ENCODE results near the gene RGL1. TPM values are rescaled to one million over a fixed set of nuclear protein-coding genes. Genes with fewer than 3 reads are reported as not detected.

RGL1 gene
- total RNA-seq, 1 donor from 2014 or later: 3.0 TPM

- POLR2A ChIA-PET: no interaction called here
- Mint-ChIP-seq H3K4me1 (peaks cover 8% of the 10 kb centered on the region), H3K4me3 (no peak overlapping the region), H3K27ac (no peak overlapping the region), H3K9me3 (peaks cover 26% of the 10 kb centered on the region), H3K27me3 (no peaks in the 10 kb centered on the region), H3K36me3 (ENCODE audit: low read depth) (peaks cover 5% of the 10 kb centered on the region)
- no peak for TF ChIP-seq CTCF (IDR thresholded peaks at IDR 0.05)
- intact Hi-C loops (cut with micrococcal nuclease): no loop called here
- CTCF ChIA-PET: interaction anchor here (0.7 kb wide), 1 partner anchor 451 kb away, joined by 3 read pairs; no protein-coding TSS in a partner anchor
- ATAC-seq (ENCODE audit: low read depth) (no peak), DNase-seq (no peak)
Observed at GRCh38 chr1:183773482-183774274, 31.2 kb upstream of the RGL1 start.

- POLR2A ChIA-PET: no interaction called here
Observed at GRCh38 chr1:183774938-183775337, 30.0 kb upstream of the RGL1 start.

DNA sequence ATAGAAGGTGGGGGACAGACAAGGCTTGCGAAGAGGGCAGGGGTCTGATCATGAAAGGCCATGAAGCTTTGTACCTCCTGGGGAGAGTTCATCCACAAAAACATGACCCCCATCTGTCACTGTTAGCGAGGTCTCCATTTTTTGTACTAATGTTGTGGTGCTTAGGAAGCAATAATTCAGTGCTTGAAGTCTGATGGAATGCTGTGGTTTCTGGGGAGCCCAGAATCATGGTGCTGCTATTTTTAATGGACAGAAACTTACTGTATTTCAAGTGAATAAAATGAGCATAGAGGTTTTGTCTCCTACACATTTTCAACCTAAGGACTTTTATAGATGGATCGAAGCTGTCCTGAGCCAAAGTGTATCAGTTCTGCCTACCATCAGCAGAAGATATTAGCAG is 28.2 kb upstream of the RGL1 start:
- no peak overlapping the region for H3K4me3 Mint-ChIP-seq
- H3K36me3 Mint-ChIP-seq (ENCODE audit: low read depth): no peaks in the 10 kb centered on the region
- intact Hi-C loops (cut with micrococcal nuclease): no loop called here
- ATAC-seq (ENCODE audit: low read depth) (no peak), DNase-seq (no peak)
- CTCF ChIA-PET: no interaction called here
- no peaks in the 10 kb centered on the region for H3K4me1 Mint-ChIP-seq
- peaks cover 10% of the 10 kb centered on the region for H3K9me3 Mint-ChIP-seq
- POLR2A ChIA-PET: no interaction called here
- H3K27me3 Mint-ChIP-seq: no peaks in the 10 kb centered on the region
- H3K27ac Mint-ChIP-seq: no peak overlapping the region
- TF ChIP-seq CTCF (IDR thresholded peaks at IDR 0.05): no peak

More at GRCh38 chr1:183774938-183775337, 30.0 kb upstream of the RGL1 start:
- H3K4me3 Mint-ChIP-seq: no peak overlapping the region
- no peaks in the 10 kb centered on the region for H3K27me3 Mint-ChIP-seq
- intact Hi-C loops (cut with micrococcal nuclease): no loop called here
- H3K9me3 Mint-ChIP-seq: peaks cover 23% of the 10 kb centered on the region
- H3K27ac Mint-ChIP-seq: no peak overlapping the region
- DNase-seq (no peak), ATAC-seq (ENCODE audit: low read depth) (no peak)
- H3K4me1 Mint-ChIP-seq: peaks cover 8% of the 10 kb centered on the region
- CTCF ChIA-PET: no interaction called here
- TF ChIP-seq CTCF (IDR thresholded peaks at IDR 0.05): no peak
- H3K36me3 Mint-ChIP-seq (ENCODE audit: low read depth): peaks cover 5% of the 10 kb centered on the region

- CTCF ChIA-PET: no interaction called here
Observed at GRCh38 chr1:183777328-183777727, 27.6 kb upstream of the RGL1 start.

DNA sequence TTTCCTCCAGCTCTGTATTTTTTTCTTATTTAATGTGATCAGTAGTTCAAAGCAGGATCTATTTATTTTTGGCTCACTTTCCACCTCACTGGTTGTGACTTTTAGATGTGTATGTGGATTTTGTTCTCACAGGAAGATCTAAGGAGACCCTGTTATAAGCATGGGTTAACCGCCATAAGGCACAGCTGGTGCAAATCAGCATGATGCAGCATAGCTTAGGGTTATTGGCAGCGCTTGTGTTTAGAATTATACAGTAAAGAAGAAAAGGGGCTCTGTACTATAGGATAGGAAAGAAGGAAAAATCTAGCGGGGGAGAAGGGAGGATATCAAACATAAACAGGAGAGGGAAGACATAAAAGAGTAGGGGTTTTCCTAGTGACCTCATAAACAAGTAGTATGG is 26.9 kb upstream of the RGL1 start:
- intact Hi-C loops (cut with micrococcal nuclease): no loop called here
- TF ChIP-seq CTCF (IDR thresholded peaks at IDR 0.05): no peak
- no peak overlapping the region for H3K4me3 Mint-ChIP-seq
- H3K4me1 Mint-ChIP-seq: no peaks in the 10 kb centered on the region
- H3K27ac Mint-ChIP-seq: no peak overlapping the region
- H3K36me3 Mint-ChIP-seq (ENCODE audit: low read depth): no peaks in the 10 kb centered on the region
- H3K27me3 Mint-ChIP-seq: no peaks in the 10 kb centered on the region
- peaks cover 9% of the 10 kb centered on the region for H3K9me3 Mint-ChIP-seq
- ChIA-PET POLR2A (no interaction called here), CTCF (no interaction called here)
- ATAC-seq (ENCODE audit: low read depth) (no peak), DNase-seq (no peak)

More at GRCh38 chr1:183777328-183777727, 27.6 kb upstream of the RGL1 start:
- no peaks in the 10 kb centered on the region for H3K36me3 Mint-ChIP-seq (ENCODE audit: low read depth)
- no peaks in the 10 kb centered on the region for H3K4me1 Mint-ChIP-seq
- POLR2A ChIA-PET: no interaction called here
- no peak overlapping the region for H3K27ac Mint-ChIP-seq
- peaks cover 10% of the 10 kb centered on the region for H3K9me3 Mint-ChIP-seq
- DNase-seq: no peak
- intact Hi-C loops (cut with micrococcal nuclease): no loop called here
- TF ChIP-seq CTCF (IDR thresholded peaks at IDR 0.05): no peak
- no peak overlapping the region for H3K4me3 Mint-ChIP-seq
- no peak for ATAC-seq (ENCODE audit: low read depth)
- H3K27me3 Mint-ChIP-seq: no peaks in the 10 kb centered on the region
